Skeletal muscle satellite cell (primary cell): ENCODE results near the gene DYNC1I1.

Experiments
- H3K27me3 ChIP-seq: 2 replicates; pipeline ENCODE4 v1.7.0; 2013; ENCODE audit warnings: low read length; ENCODE audit not compliant: control insufficient read depth, insufficient read depth
- H3K36me3 ChIP-seq: 2 replicates; pipeline ENCODE4 v1.7.0; 2013; ENCODE audit warnings: mild to moderate bottlenecking, control low read depth, low read length; ENCODE audit not compliant: insufficient read depth
- H3K4me1 ChIP-seq: 2 replicates; pipeline ENCODE4 v1.7.0; 2013; ENCODE audit warnings: low read length; ENCODE audit not compliant: control insufficient read depth, insufficient read depth
- H3K4me2 ChIP-seq: 2 replicates; pipeline ENCODE4 v1.7.0; 2013; ENCODE audit warnings: mild to moderate bottlenecking, low read length
- H3K4me3 ChIP-seq: 2 replicates; pipeline ENCODE4 v1.7.0; 2013; ENCODE audit warnings: low read length
- H3K9ac ChIP-seq: 2 replicates; pipeline ENCODE4 v1.7.0; 2013; ENCODE audit warnings: mild to moderate bottlenecking, low read depth, low read length, moderate library complexity
- H3K9me3 ChIP-seq: replicated peaks from 2 replicates; pipeline ENCODE4 v1.7.0; 2013; ENCODE audit warnings: mild to moderate bottlenecking, control low read depth, low read length

The DYNC1I1 gene

GRCh38 chr7:96122746-96123145, 350.4 kb downstream of the DYNC1I1 start:
- Histone ChIP-seq H3K9ac (no peak overlapping the region), H3K4me1 (no peaks in the 10 kb centered on the region), H3K36me3 (peaks cover 14% of the 10 kb centered on the region), H3K9me3 (no peaks in the 10 kb centered on the region), H3K4me3 (no peak overlapping the region), H3K4me2 (no peak overlapping the region), H3K27me3 (no peaks in the 10 kb centered on the region)

GRCh38 chr7:96126382-96126781, 354.0 kb downstream of the DYNC1I1 start:
- Histone ChIP-seq H3K9ac (no peak overlapping the region), H3K9me3 (no peaks in the 10 kb centered on the region), H3K27me3 (no peaks in the 10 kb centered on the region), H3K36me3 (peaks cover 2% of the 10 kb centered on the region), H3K4me1 (no peaks in the 10 kb centered on the region), H3K4me3 (no peak overlapping the region), H3K4me2 (no peak overlapping the region)

GRCh38 chr7:96127746-96128145, 355.4 kb downstream of the DYNC1I1 start:
- Histone ChIP-seq H3K4me2 (no peak overlapping the region), H3K9ac (no peak overlapping the region)

GRCh38 chr7:96131525-96131924, 359.2 kb downstream of the DYNC1I1 start:
- H3K9me3 ChIP-seq, result no peaks in the 10 kb centered on the region
- no peaks in the 10 kb centered on the region for H3K27me3 ChIP-seq
- H3K36me3 ChIP-seq, result peaks cover 5% of the 10 kb centered on the region
- H3K9ac ChIP-seq, result no peak overlapping the region
- no peaks in the 10 kb centered on the region for H3K4me1 ChIP-seq
- H3K4me2 ChIP-seq, result no peak overlapping the region
- no peak overlapping the region for H3K4me3 ChIP-seq

More at GRCh38 chr7:96127746-96128145, 355.4 kb downstream of the DYNC1I1 start:
- H3K36me3 ChIP-seq, result no peaks in the 10 kb centered on the region
- H3K27me3 ChIP-seq, result no peaks in the 10 kb centered on the region
- no peaks in the 10 kb centered on the region for H3K4me1 ChIP-seq
- no peak overlapping the region for H3K4me3 ChIP-seq
- no peaks in the 10 kb centered on the region for H3K9me3 ChIP-seq

- H3K9me3 ChIP-seq, result no peaks in the 10 kb centered on the region
- no peaks in the 10 kb centered on the region for H3K4me1 ChIP-seq
- H3K9ac ChIP-seq, result no peak overlapping the region
- H3K4me2 ChIP-seq, result no peak overlapping the region
- H3K36me3 ChIP-seq, result peaks cover 5% of the 10 kb centered on the region
- H3K27me3 ChIP-seq, result no peaks in the 10 kb centered on the region
- no peak overlapping the region for H3K4me3 ChIP-seq
These were observed 362.9 kb downstream of the DYNC1I1 start for GRCh38 chr7:96135241-96135640.

GRCh38 chr7:96136600-96137239, 364.4 kb downstream of the DYNC1I1 start:
- H3K27me3 ChIP-seq, result no peaks in the 10 kb centered on the region
- H3K9me3 ChIP-seq, result no peaks in the 10 kb centered on the region
- H3K4me2 ChIP-seq, result no peak overlapping the region
- H3K9ac ChIP-seq, result no peak overlapping the region
- no peaks in the 10 kb centered on the region for H3K4me1 ChIP-seq
- peaks cover 5% of the 10 kb centered on the region for H3K36me3 ChIP-seq
- no peak overlapping the region for H3K4me3 ChIP-seq

- Histone ChIP-seq H3K36me3 (peaks cover 3% of the 10 kb centered on the region), H3K9ac (no peak overlapping the region), H3K27me3 (no peaks in the 10 kb centered on the region), H3K9me3 (no peaks in the 10 kb centered on the region), H3K4me3 (no peak overlapping the region), H3K4me1 (no peaks in the 10 kb centered on the region), H3K4me2 (no peak overlapping the region)
These were observed 371.3 kb downstream of the DYNC1I1 start for GRCh38 chr7:96143495-96144259.

GRCh38 chr7:96144260-96144526, 371.8 kb downstream of the DYNC1I1 start:
- H3K9me3 ChIP-seq, result no peaks in the 10 kb centered on the region
- no peak overlapping the region for H3K9ac ChIP-seq
- no peaks in the 10 kb centered on the region for H3K4me1 ChIP-seq
- no peak overlapping the region for H3K4me2 ChIP-seq
- peaks cover 3% of the 10 kb centered on the region for H3K36me3 ChIP-seq
- no peaks in the 10 kb centered on the region for H3K27me3 ChIP-seq
- no peak overlapping the region for H3K4me3 ChIP-seq
